SK-N-SH (cell line): ENCODE results near the gene CNP. TPM values are rescaled to one million over a fixed set of nuclear protein-coding genes. Genes with fewer than 3 reads are reported as not detected.

Source experiments
- CTCF ChIA-PET: fragments of 300-600, 350-600 bp; formaldehyde crosslinking; extraction: SDS; loops from one replicate; lab custom pipeline; 2021; lab: Yijun Ruan, JAX
- POLR2A ChIA-PET: fragments of 350-600 bp; sonication (Branson Sonifier 250); formaldehyde crosslinking; extraction: SDS; loops from one replicate; lab custom pipeline; 2020; ENCODE audit warnings: antibody characterized with exemption, inconsistent platforms; lab: Yijun Ruan, JAX
- DNase-seq: peaks from one replicate; pipeline ENCODE4 v3.0.0; 2012
- H2AFZ ChIP-seq: fragments of 200-600 bp; sonication (generic); 2 replicates; pipeline ENCODE4 v1.8.1; 2016; ENCODE audit warnings: antibody characterized with exemption, mild to moderate bottlenecking, low read depth
- H3F3A ChIP-seq: fragments of 200-600 bp; sonication (generic); replicated peaks from 2 replicates; pipeline ENCODE3; 2016; ENCODE audit warnings: antibody characterized with exemption, mild to moderate bottlenecking; ENCODE audit not compliant: insufficient read depth
- H3K27ac ChIP-seq, 2 experiments: fragments of 200-500 bp in 1 of 2; fragments of 200-600 bp in 1 of 2; sonication (Bioruptor generic) in 1 of 2; sonication (generic), shearing (Covaris generic) in 1 of 2; 2 replicates each; pipeline versions ENCODE4 v1.5.1 to v1.6.1; 2014 to 2016; ENCODE audit warnings: low read depth in 2 of 2, inconsistent platforms in 1 of 2, low read length in 1 of 2, mild to moderate bottlenecking in 1 of 2, mixed read lengths in 1 of 2
- H3K27me3 ChIP-seq: fragments of 200-600 bp; sonication (generic), shearing (Covaris generic); 2 replicates; pipeline ENCODE4 v1.6.1; 2016; ENCODE audit warnings: mixed run types; ENCODE audit not compliant: insufficient read depth
- H3K36me3 ChIP-seq, 2 experiments: fragments of 200-500 bp in 1 of 2; fragments of 200-600 bp in 1 of 2; sonication (Bioruptor generic) in 1 of 2; sonication (generic) in 1 of 2; replicated peaks in 1 of 2; 2 replicates each; pipeline versions ENCODE3 to v1.5.1; 2014 to 2016; ENCODE audit warnings: low read length in 1 of 2, mild to moderate bottlenecking in 1 of 2; ENCODE audit not compliant: insufficient read depth in 2 of 2, control insufficient read depth in 1 of 2
- H3K4me1 ChIP-seq, 2 experiments: fragments of 200-500 bp in 1 of 2; fragments of 200-600 bp in 1 of 2; sonication (Bioruptor generic) in 1 of 2; sonication (generic), shearing (Covaris generic) in 1 of 2; 2 replicates each; pipeline versions ENCODE4 v1.5.1 to v1.6.1; 2014 to 2016; ENCODE audit warnings: low read depth in 1 of 2, low read length in 1 of 2, mixed run types in 1 of 2; ENCODE audit not compliant: insufficient read depth in 2 of 2, control insufficient read depth in 1 of 2
- H3K4me2 ChIP-seq: fragments of 200-600 bp; sonication (generic), shearing (Covaris generic); 2 replicates; pipeline ENCODE4 v1.6.1; 2017; ENCODE audit warnings: mixed run types
- H3K4me3 ChIP-seq, 2 experiments: fragments of 200-500 bp in 1 of 2; fragments of 200-600 bp in 1 of 2; sonication (Bioruptor generic) in 1 of 2; sonication (generic), shearing (Covaris generic) in 1 of 2; 2 replicates each; pipeline versions ENCODE4 v1.5.1 to v1.8.1; 2014 to 2016; ENCODE audit warnings: low read depth in 2 of 2, inconsistent platforms in 1 of 2, low read length in 1 of 2, mild to moderate bottlenecking in 1 of 2, mixed read lengths in 1 of 2, moderate library complexity in 1 of 2
- H3K79me2 ChIP-seq: fragments of 200-600 bp; sonication (generic); 2 replicates; pipeline ENCODE4 v1.8.1; 2017; ENCODE audit warnings: mild to moderate bottlenecking; ENCODE audit not compliant: insufficient read depth
- H3K9ac ChIP-seq: fragments of 200-600 bp; sonication (generic); 2 replicates; pipeline ENCODE4 v1.6.1; 2017; ENCODE audit warnings: mixed run types
- H3K9me2 ChIP-seq: fragments of 200-600 bp; sonication (generic); 2 replicates; pipeline ENCODE4 v1.6.1; 2017; ENCODE audit warnings: mixed run types
- H3K9me3 ChIP-seq: fragments of 200-600 bp; sonication (generic); 2 replicates; pipeline ENCODE4 v1.6.1; 2017; ENCODE audit warnings: mixed run types, mild to moderate bottlenecking, moderate library complexity
- H4K20me1 ChIP-seq: fragments of 200-600 bp; sonication (generic); 2 replicates; pipeline ENCODE4 v1.6.1; 2017; ENCODE audit warnings: mild to moderate bottlenecking, mixed run types; ENCODE audit not compliant: insufficient read depth
- CHD2 ChIP-seq: fragments of 150-350 bp; IDR thresholded peaks from 2 replicates; pipeline ENCODE4 v1.6.1; 2018; ENCODE audit warnings: low read length; ENCODE audit not compliant: partially characterized antibody
- EP300 ChIP-seq, 2 experiments: IDR thresholded peaks; 2 replicates each; pipeline versions ENCODE4 v1.4.0 to v1.6.1; 2012; ENCODE audit warnings: borderline replicate concordance in 1 of 2, low read depth in 1 of 2, low read length in 1 of 2
- FOXJ3 ChIP-seq: sonication (generic); formaldehyde crosslinking; IDR thresholded peaks from 2 replicates; pipeline ENCODE4 v1.5.1; 2020; ENCODE audit warnings: mild to moderate bottlenecking, missing genetic modification reagents
- GATA2 ChIP-seq: sonication (generic); formaldehyde crosslinking; IDR thresholded peaks from 2 replicates; pipeline ENCODE4 v1.5.0; 2020; ENCODE audit warnings: mild to moderate bottlenecking, missing genetic modification reagents
- MXI1 ChIP-seq: IDR thresholded peaks from 2 replicates; pipeline ENCODE4 v1.6.1; 2012; ENCODE audit warnings: mild to moderate bottlenecking, low read depth, low read length, improper control_type of control experiment
- POLR2AphosphoS5 ChIP-seq: IDR thresholded peaks from 2 replicates; pipeline ENCODE4 v1.6.1; 2012; ENCODE audit warnings: low read depth, low read length
- RCOR1 ChIP-seq: fragments of 150-350 bp; IDR thresholded peaks from 2 replicates; pipeline ENCODE4 v1.6.1; 2017; ENCODE audit warnings: antibody characterized with exemption, low read length
- RFX5 ChIP-seq: IDR thresholded peaks from 2 replicates; pipeline ENCODE4 v1.6.1; 2012; ENCODE audit warnings: mild to moderate bottlenecking, improper control_type of control experiment, low read length
- WGBS: methylation state at CpG from one replicate; pipeline ENCODE4 v1.1.6; 2017; ENCODE audit warnings: low lambda C conversion rate; 5-methylcytosine and 5-hydroxymethylcytosine counted together
- polyA plus RNA-seq, 3 experiments: library from polyadenylated mRNA; depleted of rRNA; stranded (reverse); fragments of >200 nt; gene quantifications; 2 replicates each; pipeline ENCODE4 v1.2.3, GENCODE V29; 2012
- TF ChIP-seq, protein P1 (sequence below): fragments of 150-350 bp; IDR thresholded peaks from 2 replicates; pipeline ENCODE4 v1.6.1; 2017; ENCODE audit warnings: antibody characterized with exemption, low read length, low read depth, borderline replicate concordance
- TF ChIP-seq, protein P2 (sequence below): IDR thresholded peaks from 2 replicates; pipeline ENCODE4 v1.4.0; 2012; ENCODE audit warnings: low read depth, borderline replicate concordance
- TF ChIP-seq, protein P3 (sequence below): fragments of 150-350 bp; IDR thresholded peaks from 2 replicates; pipeline ENCODE4 v1.6.1; 2016; ENCODE audit warnings: mild to moderate bottlenecking, low read depth, low read length

Gene CNP
- polyA plus RNA-seq, 1 of the 3 experiments (the other 2 are of a cell fraction), result 54.8 TPM

DNA sequence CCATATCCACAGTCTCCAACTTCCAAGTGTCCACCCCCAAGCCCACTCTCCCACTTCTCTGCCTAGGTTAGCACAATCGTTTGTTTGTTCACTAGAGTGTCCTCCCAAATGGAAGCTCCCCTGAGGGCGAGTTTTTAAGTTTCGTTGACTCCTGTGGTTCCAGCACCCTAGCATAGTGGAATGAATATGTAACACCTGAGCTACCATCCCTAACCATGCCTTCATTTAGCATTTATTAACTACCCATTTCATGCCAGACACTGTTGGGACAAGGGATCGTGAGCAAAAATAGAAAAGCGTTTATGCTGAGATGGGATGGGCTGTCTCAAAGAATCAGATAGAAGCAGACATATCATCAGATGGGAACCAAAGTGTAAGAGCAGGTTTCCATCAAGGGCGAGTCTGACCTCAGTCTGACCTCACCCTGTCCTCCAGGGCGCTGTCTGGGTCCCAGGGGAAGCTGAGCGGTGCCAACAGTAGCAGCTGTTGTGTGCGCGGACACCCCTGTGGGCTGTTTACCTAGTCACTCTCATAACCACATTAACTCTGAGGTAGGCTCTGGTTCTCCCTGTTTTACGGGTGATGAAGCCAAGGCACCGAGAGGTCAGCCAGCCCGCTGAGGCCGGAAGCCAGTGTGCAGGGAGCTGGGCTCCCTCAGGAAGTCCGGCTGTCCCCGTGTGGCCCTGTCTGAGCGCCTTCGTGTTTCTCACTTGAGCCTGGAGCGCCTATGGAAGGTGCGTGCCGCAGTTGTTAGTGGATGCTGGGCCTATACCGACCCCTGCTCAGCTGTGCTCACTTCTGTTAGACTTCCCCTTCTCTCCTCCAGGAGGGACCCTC is 6.2 kb downstream of the CNP start:
- TF ChIP-seq EP300 (IDR thresholded peaks at IDR 0.05; ENCODE audit: borderline replicate concordance in 1 of 2, low read depth in 1 of 2, low read length in 1 of 2) (peak in 1 of 2 experiments; percentile 52; a peak in 2 of 4 replicates), POLR2AphosphoS5 (peak; percentile 23; the same call in 1 of the 2 replicates), MXI1 (no peak), RCOR1 (peak; percentile 30; the same call in 1 of the 2 replicates), FOXJ3 (CRISPR knock-in tag) (peak; percentile 53; the same call in 1 of the 2 replicates), CHD2 (peak; percentile 30), GATA2 (CRISPR knock-in tag) (no peak), RFX5 (no peak)
- TF ChIP-seq, protein P1, sequence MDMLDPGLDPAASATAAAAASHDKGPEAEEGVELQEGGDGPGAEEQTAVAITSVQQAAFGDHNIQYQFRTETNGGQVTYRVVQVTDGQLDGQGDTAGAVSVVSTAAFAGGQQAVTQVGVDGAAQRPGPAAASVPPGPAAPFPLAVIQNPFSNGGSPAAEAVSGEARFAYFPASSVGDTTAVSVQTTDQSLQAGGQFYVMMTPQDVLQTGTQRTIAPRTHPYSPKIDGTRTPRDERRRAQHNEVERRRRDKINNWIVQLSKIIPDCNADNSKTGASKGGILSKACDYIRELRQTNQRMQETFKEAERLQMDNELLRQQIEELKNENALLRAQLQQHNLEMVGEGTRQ, result no peak
- TF ChIP-seq, protein P2, sequence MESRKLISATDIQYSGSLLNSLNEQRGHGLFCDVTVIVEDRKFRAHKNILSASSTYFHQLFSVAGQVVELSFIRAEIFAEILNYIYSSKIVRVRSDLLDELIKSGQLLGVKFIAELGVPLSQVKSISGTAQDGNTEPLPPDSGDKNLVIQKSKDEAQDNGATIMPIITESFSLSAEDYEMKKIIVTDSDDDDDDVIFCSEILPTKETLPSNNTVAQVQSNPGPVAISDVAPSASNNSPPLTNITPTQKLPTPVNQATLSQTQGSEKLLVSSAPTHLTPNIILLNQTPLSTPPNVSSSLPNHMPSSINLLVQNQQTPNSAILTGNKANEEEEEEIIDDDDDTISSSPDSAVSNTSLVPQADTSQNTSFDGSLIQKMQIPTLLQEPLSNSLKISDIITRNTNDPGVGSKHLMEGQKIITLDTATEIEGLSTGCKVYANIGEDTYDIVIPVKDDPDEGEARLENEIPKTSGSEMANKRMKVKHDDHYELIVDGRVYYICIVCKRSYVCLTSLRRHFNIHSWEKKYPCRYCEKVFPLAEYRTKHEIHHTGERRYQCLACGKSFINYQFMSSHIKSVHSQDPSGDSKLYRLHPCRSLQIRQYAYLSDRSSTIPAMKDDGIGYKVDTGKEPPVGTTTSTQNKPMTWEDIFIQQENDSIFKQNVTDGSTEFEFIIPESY, result no peak
- TF ChIP-seq, protein P3, sequence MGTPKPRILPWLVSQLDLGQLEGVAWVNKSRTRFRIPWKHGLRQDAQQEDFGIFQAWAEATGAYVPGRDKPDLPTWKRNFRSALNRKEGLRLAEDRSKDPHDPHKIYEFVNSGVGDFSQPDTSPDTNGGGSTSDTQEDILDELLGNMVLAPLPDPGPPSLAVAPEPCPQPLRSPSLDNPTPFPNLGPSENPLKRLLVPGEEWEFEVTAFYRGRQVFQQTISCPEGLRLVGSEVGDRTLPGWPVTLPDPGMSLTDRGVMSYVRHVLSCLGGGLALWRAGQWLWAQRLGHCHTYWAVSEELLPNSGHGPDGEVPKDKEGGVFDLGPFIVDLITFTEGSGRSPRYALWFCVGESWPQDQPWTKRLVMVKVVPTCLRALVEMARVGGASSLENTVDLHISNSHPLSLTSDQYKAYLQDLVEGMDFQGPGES, result no peak
- peaks cover 0 to 66% of the 10 kb centered on the region in 2 experiments; a peak in 2 of 4 replicates for H3K4me1 ChIP-seq
- H4K20me1 ChIP-seq, result 0 out of 2 replicates have a peak, but pooled peaks cover 8% of the 10 kb centered on the region
- ChIA-PET CTCF (interaction anchor here (0.7 to 5.4 kb wide), 9 partner anchors 10 to 186 kb away, joined by 3 to 47 read pairs (median 3); partner anchors contain the start of genes DNAJC7, JUP and NKIRAS2), POLR2A (interaction anchor here (1.1 to 1.8 kb wide), 5 partner anchors 10 to 44 kb away, joined by 3 to 19 read pairs (median 4); partner anchors contain the start of gene DNAJC7)
- no peak overlapping the region for H2AFZ ChIP-seq
- H3K9me2 ChIP-seq, result no peaks in the 10 kb centered on the region
- H3K36me3 ChIP-seq, result peaks cover 52 to 78% of the 10 kb centered on the region in 2 experiments
- H3K9me3 ChIP-seq, result no peaks in the 10 kb centered on the region
- H3K9ac ChIP-seq, result no peak overlapping the region
- peak; percentile 72 for DNase-seq
- no peaks in the 10 kb centered on the region for H3K27me3 ChIP-seq
- H3K27ac ChIP-seq, result peak overlapping the region in 1 of 2 experiments; percentile 92; a peak in 2 of 4 replicates
- 74% methylated on average over 12 of the region's 22 CpGs for WGBS
- no peak overlapping the region for H3K4me2 ChIP-seq
- peaks cover 48% of the 10 kb centered on the region for H3K79me2 ChIP-seq
- H3F3A ChIP-seq, result peaks cover 10% of the 10 kb centered on the region
- H3K4me3 ChIP-seq, result no peak overlapping the region; a peak in 1 of 4 replicates
